Subcutaneous adipose tissue (tissue), 4 donors: Measurements from ENCODE around the gene PPIB. TPM values are rescaled to one million over a fixed set of nuclear protein-coding genes. Genes with fewer than 3 reads are reported as not detected.

ENCODE experiments used
- total RNA-seq, 4 donors: library from RNA; depleted of rRNA; stranded (reverse); fragments of >200 nt; gene quantifications; one replicate each; pipeline ENCODE4 v1.1.0, GENCODE V29; 2016
- TF ChIP-seq, protein P1 (sequence below): fragments of 450-650 bp; IDR thresholded peaks from one replicate; pipeline ENCODE4 v1.5.1; 2016; ENCODE audit warnings: low read depth, mild to moderate bottlenecking, control low read depth, antibody characterized with exemption, moderate library complexity

The PPIB gene
- total RNA-seq, 4 donors from 2014 or later, result 224 to 292 (median 246) TPM

DNA sequence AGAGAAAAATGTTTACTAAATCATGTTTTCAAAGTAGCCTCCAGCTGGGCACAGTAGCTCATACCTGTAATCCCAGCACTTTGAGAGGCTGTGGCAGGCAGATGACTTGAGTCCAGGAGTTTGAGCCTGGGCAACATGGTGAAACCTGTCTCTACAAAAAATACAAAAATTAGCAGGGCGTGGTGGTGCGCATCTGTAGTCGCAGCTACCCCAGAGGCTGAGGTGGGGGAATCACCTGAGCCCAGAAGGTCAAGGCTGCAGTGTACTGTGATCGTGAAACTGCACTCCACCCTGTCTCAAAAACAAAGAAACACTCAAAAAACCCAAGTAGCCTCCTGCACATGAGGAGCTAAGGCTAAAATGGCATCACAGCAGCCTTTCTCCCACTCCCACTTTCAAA lies 1.6 kb upstream of the PPIB start:
- TF ChIP-seq, protein P1, sequence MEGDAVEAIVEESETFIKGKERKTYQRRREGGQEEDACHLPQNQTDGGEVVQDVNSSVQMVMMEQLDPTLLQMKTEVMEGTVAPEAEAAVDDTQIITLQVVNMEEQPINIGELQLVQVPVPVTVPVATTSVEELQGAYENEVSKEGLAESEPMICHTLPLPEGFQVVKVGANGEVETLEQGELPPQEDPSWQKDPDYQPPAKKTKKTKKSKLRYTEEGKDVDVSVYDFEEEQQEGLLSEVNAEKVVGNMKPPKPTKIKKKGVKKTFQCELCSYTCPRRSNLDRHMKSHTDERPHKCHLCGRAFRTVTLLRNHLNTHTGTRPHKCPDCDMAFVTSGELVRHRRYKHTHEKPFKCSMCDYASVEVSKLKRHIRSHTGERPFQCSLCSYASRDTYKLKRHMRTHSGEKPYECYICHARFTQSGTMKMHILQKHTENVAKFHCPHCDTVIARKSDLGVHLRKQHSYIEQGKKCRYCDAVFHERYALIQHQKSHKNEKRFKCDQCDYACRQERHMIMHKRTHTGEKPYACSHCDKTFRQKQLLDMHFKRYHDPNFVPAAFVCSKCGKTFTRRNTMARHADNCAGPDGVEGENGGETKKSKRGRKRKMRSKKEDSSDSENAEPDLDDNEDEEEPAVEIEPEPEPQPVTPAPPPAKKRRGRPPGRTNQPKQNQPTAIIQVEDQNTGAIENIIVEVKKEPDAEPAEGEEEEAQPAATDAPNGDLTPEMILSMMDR, result no peak

DNA sequence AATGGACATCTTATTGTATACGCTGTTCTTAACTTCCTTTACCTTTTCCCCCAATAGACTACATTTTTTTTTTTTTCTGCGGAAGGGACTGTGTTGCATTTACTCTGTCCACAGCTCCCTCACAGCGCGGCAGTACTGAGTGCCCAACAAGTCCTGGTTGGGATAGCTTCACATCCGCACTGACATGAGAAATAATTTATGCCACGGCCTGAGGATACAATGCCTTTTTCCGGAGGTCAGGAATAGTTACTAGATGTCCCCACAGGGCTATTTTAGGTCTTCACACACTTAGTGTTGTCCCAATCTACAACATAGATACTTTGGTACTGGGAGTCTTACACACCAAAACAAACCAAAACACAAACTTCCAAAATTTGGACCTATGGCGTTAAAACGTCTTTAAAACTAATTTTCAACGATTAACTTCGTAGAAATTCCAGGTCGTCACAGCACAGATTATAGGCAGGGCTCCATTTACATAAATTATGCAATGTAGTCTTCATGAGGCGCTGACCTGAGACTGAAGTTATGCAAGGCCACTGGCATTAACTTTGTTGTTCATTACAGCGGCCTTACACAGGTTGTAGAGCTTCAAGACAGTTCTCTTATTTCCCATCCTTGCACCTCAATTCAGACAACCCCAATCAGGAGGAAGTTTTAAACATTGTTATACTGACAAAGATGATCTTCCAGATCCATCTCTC lies 989 bp upstream of the PPIB start:
- TF ChIP-seq, protein P1, result no peak

DNA sequence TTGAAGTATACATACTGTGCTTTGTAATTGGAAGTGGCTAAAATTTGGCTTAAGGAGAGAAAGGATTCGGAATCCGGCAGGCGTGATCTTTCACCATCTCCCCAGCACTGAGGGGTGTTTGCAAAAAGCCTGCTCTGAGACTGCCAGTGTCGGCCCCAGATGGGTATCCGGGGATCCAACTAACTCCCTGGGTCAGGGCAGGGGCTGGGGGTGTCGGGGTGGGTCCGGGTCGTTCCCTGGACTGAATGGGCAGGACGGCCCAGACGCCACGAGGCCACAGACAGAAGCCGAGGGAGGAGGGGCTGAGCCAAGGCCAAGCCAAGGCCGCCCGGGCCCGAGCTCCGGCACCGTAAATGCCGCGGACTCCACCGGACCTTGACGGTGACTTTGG lies 349 bp downstream of the PPIB start:
- TF ChIP-seq, protein P1, result no peak

DNA sequence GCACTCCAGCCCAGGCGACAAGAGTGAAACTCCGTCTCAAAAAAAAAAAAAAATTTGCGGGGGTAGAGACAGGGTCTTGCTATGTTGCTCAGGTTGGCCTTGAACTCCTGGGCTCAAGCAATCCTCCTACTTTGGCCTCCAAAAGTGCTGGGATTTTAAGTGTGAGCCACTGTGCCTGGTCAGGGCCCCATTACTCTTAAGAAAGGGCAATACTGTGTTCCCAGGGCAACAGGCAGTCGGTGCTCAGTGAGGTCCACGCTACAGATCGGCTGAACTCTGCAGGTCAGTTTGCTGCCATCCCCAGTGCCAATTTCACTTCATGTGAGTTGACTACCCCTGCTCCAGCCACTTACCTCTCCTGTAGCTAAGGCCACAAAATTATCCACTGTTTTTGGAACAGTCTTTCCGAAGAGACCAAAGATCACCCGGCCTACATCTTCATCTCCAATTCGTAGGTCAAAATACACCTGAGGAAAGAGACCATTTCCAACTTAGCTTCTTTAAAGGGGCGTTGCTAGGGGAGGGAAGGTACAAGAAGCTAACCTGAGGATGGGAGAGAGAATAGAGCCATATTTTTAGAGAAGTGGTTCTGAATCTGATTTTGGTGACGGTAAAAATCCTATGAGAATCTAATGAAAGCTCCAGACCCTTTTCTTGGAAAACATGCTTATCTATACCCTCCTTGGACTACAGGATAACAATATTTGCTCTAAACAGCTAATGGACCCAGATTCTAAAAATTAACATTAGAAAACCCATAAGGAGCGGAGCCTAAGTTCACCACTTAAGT lies 939 bp downstream of the PPIB start:
- TF ChIP-seq, protein P1, result no peak

DNA sequence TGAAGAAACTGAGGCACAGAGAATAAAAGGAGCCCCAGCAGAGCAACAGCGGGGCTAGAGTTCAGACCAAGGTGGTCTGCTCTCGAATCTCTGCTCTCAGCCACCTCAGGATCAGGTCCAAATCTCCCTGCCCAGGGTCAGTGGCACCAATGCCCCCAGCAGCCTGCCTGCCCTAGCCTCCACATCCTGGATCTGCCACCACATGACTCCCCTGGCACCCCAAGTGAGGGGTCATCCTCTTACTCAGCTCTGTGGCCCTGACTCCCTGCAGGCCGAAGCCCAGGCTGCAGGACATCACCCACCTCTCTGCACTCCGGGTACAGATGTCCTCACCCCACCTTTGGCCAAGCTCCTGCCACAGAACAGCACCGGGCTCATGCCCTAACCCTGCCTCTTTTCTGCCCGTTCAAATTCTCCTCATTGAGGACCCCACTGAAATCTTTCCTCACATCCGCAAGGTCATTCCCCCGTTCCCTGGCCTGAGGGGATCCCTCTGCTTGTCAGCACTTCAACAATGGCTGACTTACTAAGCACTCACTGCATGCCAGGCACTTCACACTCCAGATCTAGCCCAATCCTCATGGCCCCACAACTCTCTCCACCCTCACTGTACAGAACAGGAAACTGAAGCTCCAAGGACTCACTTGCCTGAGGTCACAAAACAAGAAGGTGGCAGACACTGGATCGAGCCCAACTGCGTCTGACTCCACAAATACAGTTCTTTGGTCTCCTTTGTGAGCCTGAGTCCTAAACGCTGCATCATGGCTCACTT lies 4.3 kb downstream of the PPIB start:
- TF ChIP-seq, protein P1, result no peak

DNA sequence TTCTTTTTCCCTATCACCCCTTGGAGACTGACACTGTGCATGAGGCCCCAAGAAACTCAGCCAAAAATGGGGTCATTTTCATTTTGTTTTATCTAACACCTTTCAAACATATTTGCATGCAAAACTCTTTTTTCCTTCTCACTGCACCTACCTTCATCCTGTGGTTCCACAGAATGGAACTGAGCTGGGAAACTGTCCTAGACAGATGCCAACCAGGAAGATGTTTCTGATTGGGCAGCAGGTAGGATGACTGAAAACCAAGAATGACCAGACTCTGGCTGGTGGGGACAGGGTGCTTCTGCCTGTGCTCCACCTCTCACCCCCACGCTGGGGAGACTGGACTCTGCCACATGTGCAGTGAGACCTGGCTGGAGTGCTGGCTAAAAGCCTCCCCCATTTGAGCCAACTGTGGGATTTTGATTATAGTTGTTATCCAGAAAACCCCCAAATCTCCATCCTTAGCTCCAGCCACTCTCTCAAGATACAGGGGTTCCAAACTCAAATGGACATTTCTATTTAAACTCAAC lies 5.2 kb downstream of the PPIB start:
- TF ChIP-seq, protein P1, result no peak
